ENCODE data around the gene KCNMA1. TPM values are rescaled to one million over a fixed set of nuclear protein-coding genes. Genes with fewer than 3 reads are reported as not detected.

Gene KCNMA1
- total and polyA plus RNA-seq, 2 donors (not counting 1 experiment from before 2014, with no cell fraction given), result 0.82 to 3.1 TPM

- Histone ChIP-seq H3K27me3 (replicated peaks in 1 of 4; ENCODE audit: control extremely low read depth in 1 of 4, control insufficient read depth in 3 of 4, insufficient read depth in 4 of 4, low read length in 3 of 4) (no peaks in the 10 kb centered on the region), H3K9ac (ENCODE audit: low read length) (no peak overlapping the region), H3K9me3 (ENCODE audit: control extremely low read depth in 1 of 3, control insufficient read depth in 2 of 3, insufficient read depth in 1 of 3, low read length in 2 of 3) (no peaks in the 10 kb centered on the region), H3K27ac (ENCODE audit: low read length in 2 of 2) (no peak overlapping the region), H3K4me1 (ENCODE audit: control insufficient read depth in 2 of 2, insufficient read depth in 2 of 2, low read length in 2 of 2) (peaks cover 13% of the 10 kb centered on the region in 2 donors), H2AFZ (ENCODE audit: insufficient read depth, low read depth, low read length, poor library complexity, severe bottlenecking) (no peak overlapping the region), H3K4me2 (replicated peaks; ENCODE audit: low read depth, low read length, poor library complexity, severe bottlenecking) (no peak overlapping the region), H3K4me3 (ENCODE audit: control extremely low read depth in 1 of 5, extremely low read depth in 1 of 5, insufficient read depth in 1 of 5, low read depth in 2 of 5, low read length in 4 of 5) (no peak overlapping the region), H3K79me2 (ENCODE audit: control insufficient read depth, insufficient read depth, low read length) (no peaks in the 10 kb centered on the region), H4K20me1 (ENCODE audit: control insufficient read depth, insufficient read depth, low read length, poor library complexity, severe bottlenecking) (no peaks in the 10 kb centered on the region), H3K36me3 (replicated peaks in 1 of 2; ENCODE audit: control extremely low read depth in 1 of 2, control insufficient read depth in 1 of 2, extremely low read depth in 1 of 2, insufficient read depth in 2 of 2, low read length in 1 of 2) (no peaks in the 10 kb centered on the region)
- H3K27ac Mint-ChIP-seq, result no peak overlapping the region
- ChIA-PET CTCF (interaction anchor here (1.5 kb wide), 1 partner anchor 445 kb away, joined by 4 read pairs; no protein-coding TSS in a partner anchor), POLR2A (no interaction called here)
- WGBS (ENCODE audit: insufficient coverage), result 89% methylated on average over 1 of the region's 4 CpGs
- TF ChIP-seq CTCF (IDR thresholded peaks at IDR 0.05) (no peak), EZH2 (IDR thresholded peaks at IDR 0.05; ENCODE audit: borderline replicate concordance, insufficient read depth, low read depth, low read length, poor library complexity, severe bottlenecking) (no peak)
- H3K9me3 Mint-ChIP-seq (ENCODE audit: insufficient read depth), result peaks cover 2% of the 10 kb centered on the region
- ATAC-seq (ENCODE audit: low read depth) (no peak), DNase-seq (no peak)
- H3K4me1 Mint-ChIP-seq, result peaks cover 16% of the 10 kb centered on the region
- H3K27me3 Mint-ChIP-seq, result no peaks in the 10 kb centered on the region
- H3K4me3 Mint-ChIP-seq, result no peak overlapping the region
- intact Hi-C loops (cut with micrococcal nuclease), result no loop called here
Observed at GRCh38 chr10:77618117-77618516, 19.5 kb downstream of the KCNMA1 start.

- Histone ChIP-seq H2AFZ (ENCODE audit: insufficient read depth, low read depth, low read length, poor library complexity, severe bottlenecking) (no peak overlapping the region), H3K9ac (ENCODE audit: low read length) (no peak overlapping the region), H3K79me2 (ENCODE audit: control insufficient read depth, insufficient read depth, low read length) (no peaks in the 10 kb centered on the region), H3K4me2 (replicated peaks; ENCODE audit: low read depth, low read length, poor library complexity, severe bottlenecking) (no peak overlapping the region), H3K27ac (ENCODE audit: low read length in 2 of 2) (no peak overlapping the region), H3K4me1 (ENCODE audit: control insufficient read depth in 2 of 2, insufficient read depth in 2 of 2, low read length in 2 of 2) (peaks cover 0 to 6% of the 10 kb centered on the region in 2 donors), H3K36me3 (replicated peaks in 1 of 2; ENCODE audit: control extremely low read depth in 1 of 2, control insufficient read depth in 1 of 2, extremely low read depth in 1 of 2, insufficient read depth in 2 of 2, low read length in 1 of 2) (no peaks in the 10 kb centered on the region), H4K20me1 (ENCODE audit: control insufficient read depth, insufficient read depth, low read length, poor library complexity, severe bottlenecking) (no peaks in the 10 kb centered on the region), H3K4me3 (ENCODE audit: control extremely low read depth in 1 of 5, extremely low read depth in 1 of 5, insufficient read depth in 1 of 5, low read depth in 2 of 5, low read length in 4 of 5) (no peak overlapping the region), H3K9me3 (ENCODE audit: control extremely low read depth in 1 of 3, control insufficient read depth in 2 of 3, insufficient read depth in 1 of 3, low read length in 2 of 3) (no peaks in the 10 kb centered on the region), H3K27me3 (replicated peaks in 1 of 4; ENCODE audit: control extremely low read depth in 1 of 4, control insufficient read depth in 3 of 4, insufficient read depth in 4 of 4, low read length in 3 of 4) (no peaks in the 10 kb centered on the region)
- no peak for ATAC-seq (ENCODE audit: low read depth)
- Mint-ChIP-seq H3K9me3 (ENCODE audit: insufficient read depth) (peaks cover 2% of the 10 kb centered on the region), H3K27ac (no peak overlapping the region), H3K27me3 (no peaks in the 10 kb centered on the region), H3K4me1 (peaks cover 2% of the 10 kb centered on the region), H3K4me3 (no peak overlapping the region)
- intact Hi-C loops (cut with micrococcal nuclease), result no loop called here
- CTCF ChIA-PET, result no interaction called here
- DNase-seq, result no peak
- TF ChIP-seq EZH2 (IDR thresholded peaks at IDR 0.05; ENCODE audit: borderline replicate concordance, insufficient read depth, low read depth, low read length, poor library complexity, severe bottlenecking) (no peak), CTCF (IDR thresholded peaks at IDR 0.05) (no peak)
- 100% methylated on average over 3 of the region's 5 CpGs for WGBS (ENCODE audit: insufficient coverage)
- POLR2A ChIA-PET, result no interaction called here
Observed at GRCh38 chr10:77616766-77617165, 20.8 kb downstream of the KCNMA1 start.

All from B cell (primary cell).